C4-2B (cell line): Measurements from ENCODE around the gene PAM16.

Experiments used
- ZFX ChIP-seq: fragments of 450-650 bp; IDR thresholded peaks from 2 replicates; pipeline ENCODE4 v1.6.1; 2017
- TF ChIP-seq, protein P1 (sequence below): fragments of 450-650 bp; conservative IDR thresholded peaks from 2 replicates; pipeline ENCODE4 v1.5.1; 2017; ENCODE audit warnings: mild to moderate bottlenecking

DNA sequence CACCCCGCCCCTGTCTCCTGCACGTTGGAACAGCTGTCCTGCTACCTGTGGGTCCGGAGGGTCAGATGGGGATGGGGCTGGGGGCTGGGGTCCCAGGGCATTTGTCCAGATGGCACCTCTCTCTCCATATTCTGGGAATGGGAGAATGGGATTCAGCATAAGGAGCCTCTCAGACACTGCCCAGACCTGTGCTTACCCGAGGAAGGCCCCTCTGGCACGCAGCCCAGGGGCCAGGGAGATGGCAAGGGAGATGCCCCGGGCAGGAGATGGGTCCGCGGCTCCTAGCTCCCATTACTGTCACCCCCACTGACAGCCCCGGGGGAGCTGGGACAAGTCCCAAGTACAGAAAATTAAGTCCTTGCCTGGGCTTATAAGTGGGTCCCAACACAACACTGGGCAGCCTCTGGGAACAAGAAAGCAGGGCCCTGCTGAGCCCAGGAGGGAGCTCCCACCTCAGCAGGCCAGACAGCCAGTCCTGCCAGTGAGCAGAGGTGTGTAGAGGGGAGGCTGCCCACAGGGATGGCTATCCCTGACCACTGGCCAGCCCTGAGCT is 22.3 kb upstream of the PAM16 start:
- TF ChIP-seq, protein P1, sequence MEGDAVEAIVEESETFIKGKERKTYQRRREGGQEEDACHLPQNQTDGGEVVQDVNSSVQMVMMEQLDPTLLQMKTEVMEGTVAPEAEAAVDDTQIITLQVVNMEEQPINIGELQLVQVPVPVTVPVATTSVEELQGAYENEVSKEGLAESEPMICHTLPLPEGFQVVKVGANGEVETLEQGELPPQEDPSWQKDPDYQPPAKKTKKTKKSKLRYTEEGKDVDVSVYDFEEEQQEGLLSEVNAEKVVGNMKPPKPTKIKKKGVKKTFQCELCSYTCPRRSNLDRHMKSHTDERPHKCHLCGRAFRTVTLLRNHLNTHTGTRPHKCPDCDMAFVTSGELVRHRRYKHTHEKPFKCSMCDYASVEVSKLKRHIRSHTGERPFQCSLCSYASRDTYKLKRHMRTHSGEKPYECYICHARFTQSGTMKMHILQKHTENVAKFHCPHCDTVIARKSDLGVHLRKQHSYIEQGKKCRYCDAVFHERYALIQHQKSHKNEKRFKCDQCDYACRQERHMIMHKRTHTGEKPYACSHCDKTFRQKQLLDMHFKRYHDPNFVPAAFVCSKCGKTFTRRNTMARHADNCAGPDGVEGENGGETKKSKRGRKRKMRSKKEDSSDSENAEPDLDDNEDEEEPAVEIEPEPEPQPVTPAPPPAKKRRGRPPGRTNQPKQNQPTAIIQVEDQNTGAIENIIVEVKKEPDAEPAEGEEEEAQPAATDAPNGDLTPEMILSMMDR: no peak
- no peak for TF ChIP-seq ZFX
